CD4-positive, alpha-beta T cell treated with Interferon alpha-2 for 1 hour (primary cell): ENCODE measurements around the gene PTGER1.
A peak's percentile ranks its signal among the peaks of the same experiment; 100 is the strongest.

Source experiments
- DNase-seq, 2 donors: peaks; one replicate each; pipeline ENCODE4 v3.0.0-alpha.2; 2020 to 2022

PTGER1 gene

DNA sequence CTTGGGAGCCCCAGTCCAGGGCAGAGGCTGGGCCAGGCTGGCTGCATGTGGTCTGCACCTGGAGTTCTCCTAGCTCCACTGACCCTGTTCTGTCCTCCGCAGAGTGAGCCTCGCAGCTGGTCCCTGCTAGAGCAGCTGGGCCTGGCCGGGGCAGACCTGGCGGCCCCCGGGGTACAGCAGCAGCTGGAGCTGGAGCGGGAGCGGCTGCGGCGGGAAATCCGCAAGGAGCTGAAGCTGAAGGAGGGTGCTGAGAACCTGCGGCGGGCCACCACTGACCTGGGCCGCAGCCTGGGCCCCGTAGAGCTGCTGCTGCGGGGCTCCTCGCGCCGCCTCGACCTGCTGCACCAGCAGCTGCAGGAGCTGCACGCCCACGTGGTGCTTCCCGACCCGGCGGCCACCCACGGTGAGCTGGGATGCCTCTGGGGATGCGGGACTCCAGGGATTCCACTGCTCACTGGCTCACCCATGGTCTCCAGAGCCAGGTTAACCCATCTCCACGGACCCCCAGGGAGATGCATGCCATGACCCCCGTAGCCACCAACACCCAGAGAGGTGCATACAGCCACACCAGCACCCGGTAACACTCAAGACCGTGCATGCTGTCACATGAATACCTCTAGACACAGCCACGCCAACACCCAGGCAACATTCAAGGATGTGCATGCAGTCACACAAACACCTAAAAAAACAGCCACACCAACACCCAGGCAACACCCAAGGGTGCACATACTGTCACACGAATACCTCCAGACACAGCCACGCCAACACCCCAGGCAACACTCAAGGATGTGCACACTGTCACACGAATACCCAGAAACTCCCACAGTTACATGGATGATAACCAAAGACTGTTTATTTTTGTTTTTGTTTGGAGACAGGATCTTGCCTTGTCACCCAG is 33.9 kb downstream of the PTGER1 start:
- no peak for DNase-seq

GRCh38 chr19:14440049-14440448 is 35.1 kb downstream of the PTGER1 start:
- DNase-seq, result peak; percentile 78 to 80

GRCh38 chr19:14439014-14439413 is 36.1 kb downstream of the PTGER1 start:
- DNase-seq, result no peak

- DNase-seq, result no peak
These were observed 37.5 kb downstream of the PTGER1 start for GRCh38 chr19:14437578-14438140.

- DNase-seq, result no peak
These were observed 39.7 kb downstream of the PTGER1 start for GRCh38 chr19:14435320-14436050.

GRCh38 chr19:14434543-14435319 is 40.4 kb downstream of the PTGER1 start:
- DNase-seq, result peak; percentile 48 to 65

DNA sequence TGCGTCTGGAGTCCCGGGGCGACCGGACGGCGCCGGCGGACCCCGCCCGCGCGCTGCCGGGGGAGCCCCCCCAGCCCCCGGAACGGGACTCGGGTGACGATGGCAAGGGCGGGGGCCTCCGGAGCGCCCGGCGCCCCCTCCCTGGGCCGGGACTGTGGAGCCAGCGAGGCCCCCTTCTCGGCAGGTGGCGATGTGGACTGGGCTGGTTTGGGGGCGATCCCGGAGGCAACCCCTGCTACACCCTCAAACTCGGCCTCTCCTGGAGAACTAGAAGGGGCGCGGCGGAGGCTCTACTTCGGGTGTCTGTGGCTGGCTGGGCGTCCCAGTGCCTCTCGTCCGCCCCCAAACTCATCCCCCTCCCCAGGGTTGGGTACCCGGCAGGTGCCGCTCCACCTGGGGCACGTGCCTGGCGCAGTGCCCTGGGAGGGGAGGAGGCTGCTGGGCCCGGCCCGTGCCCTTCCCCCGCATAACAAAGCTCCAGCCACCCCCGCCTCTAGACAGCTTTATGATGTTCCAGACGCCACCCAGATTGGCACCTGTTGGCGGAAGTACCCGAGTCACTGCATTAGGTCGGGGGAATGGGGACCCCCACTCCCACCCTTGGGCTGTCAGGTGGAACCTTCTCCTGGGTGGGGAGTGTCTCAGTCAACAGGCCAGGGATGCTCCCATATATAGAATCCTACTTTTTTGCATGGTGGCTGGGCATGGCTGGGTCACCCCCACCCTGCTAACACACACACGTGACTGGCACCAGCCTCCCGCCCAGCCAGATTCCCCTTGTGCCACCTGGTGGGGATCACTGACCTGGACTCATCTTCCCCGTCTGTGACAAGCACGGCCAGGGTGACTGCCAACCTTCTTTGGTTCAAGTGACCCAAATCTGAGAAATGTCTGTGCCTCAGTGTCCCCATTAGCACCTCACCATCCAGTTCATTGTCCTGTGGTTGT is 41.3 kb downstream of the PTGER1 start:
- DNase-seq, result peak; percentile 44 to 58

GRCh38 chr19:14432791-14433553 is 42.2 kb downstream of the PTGER1 start, which contains the start of gene PKN1:
Gene PKN1, plus strand, starts transcription at chr19:14433306. Its CDS starts 216 bp downstream, at chr19:14433522.
- DNase-seq, result peak; percentile 31 to 52

DNA sequence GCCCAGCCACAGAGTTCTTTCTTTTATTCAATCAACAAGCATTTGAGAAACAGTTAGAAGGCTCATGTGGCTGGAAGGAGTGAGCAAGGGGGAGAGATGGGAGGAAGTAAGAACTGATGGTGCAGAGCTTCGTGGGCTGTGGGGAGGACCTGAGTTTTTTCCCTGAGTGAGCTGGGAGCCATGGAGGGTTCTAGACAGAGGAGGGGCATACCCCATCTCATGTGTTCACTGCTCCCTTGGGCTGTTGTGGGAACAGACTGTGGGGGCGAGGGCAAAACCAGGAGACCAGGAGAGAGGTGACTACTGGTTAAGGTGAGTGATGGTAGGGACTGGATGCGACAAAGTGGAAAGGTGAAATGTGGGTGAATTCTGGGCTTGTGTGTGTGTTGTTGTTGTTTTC is 44.4 kb downstream of the PTGER1 start:
- no peak for DNase-seq

DNA sequence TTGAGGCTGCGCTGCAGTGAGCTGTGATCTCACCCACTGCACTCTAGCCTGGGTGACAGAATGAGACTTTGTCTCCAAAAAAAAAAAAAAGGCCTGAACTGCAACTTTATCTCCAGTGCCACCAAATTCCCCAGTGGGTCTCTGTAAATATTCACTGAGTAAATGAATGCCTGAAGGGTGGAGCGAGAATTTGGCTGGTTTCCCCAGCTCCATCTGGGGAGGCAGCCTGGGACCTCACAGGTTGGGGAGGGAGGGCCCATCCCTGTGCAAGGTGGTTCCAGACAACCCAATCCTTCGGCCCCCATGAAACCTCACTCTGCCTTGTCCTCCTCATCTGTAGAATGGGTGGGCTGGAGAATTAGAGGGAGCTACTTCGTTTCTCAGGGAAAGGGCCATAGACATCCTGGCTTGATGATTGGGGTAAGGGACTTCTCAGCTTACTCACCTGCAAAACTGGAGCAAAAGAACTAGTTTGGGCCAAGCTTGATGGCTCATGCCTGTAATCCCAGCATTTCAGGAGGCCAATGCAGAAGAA is 46.2 kb downstream of the PTGER1 start:
- DNase-seq, result no peak

DNA sequence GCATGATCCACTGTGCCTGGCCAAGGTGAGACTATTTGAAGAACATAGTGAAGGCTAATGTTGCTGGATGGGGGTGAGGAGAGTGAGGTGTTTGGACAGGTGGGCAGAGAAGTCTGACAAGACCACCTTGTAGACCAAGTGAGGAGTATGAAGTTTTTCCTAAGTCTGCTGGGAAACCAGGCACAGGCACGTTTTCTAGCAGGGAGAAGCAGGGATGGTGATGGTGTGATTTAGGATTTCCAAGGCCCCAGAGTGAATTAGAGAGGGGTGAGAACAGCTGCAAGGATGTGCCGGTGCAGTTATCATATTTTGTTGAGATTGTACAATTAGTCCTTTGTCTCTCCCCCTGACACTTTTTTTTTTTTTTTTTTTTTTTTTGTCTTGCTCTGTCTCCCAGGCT is 47.7 kb downstream of the PTGER1 start:
- no peak for DNase-seq

GRCh38 chr19:14425696-14426138 is 49.4 kb downstream of the PTGER1 start:
- no peak for DNase-seq
